SK-N-SH (cell line): Measurements from ENCODE around the gene OS9. TPM values are rescaled to one million over a fixed set of nuclear protein-coding genes. Genes with fewer than 3 reads are reported as not detected.
A peak's percentile ranks its signal among the peaks of the same experiment; 100 is the strongest.

Experiments used
- CTCF ChIA-PET: fragments of 300-600, 350-600 bp; formaldehyde crosslinking; extraction: SDS; loops from one replicate; lab custom pipeline; 2021; lab: Yijun Ruan, JAX
- POLR2A ChIA-PET: fragments of 350-600 bp; sonication (Branson Sonifier 250); formaldehyde crosslinking; extraction: SDS; loops from one replicate; lab custom pipeline; 2020; ENCODE audit warnings: antibody characterized with exemption, inconsistent platforms; lab: Yijun Ruan, JAX
- DNase-seq: peaks from one replicate; pipeline ENCODE4 v3.0.0; 2012
- H2AFZ ChIP-seq: fragments of 200-600 bp; sonication (generic); 2 replicates; pipeline ENCODE4 v1.8.1; 2016; ENCODE audit warnings: antibody characterized with exemption, mild to moderate bottlenecking, low read depth
- H3F3A ChIP-seq: fragments of 200-600 bp; sonication (generic); replicated peaks from 2 replicates; pipeline ENCODE3; 2016; ENCODE audit warnings: antibody characterized with exemption, mild to moderate bottlenecking; ENCODE audit not compliant: insufficient read depth
- H3K27ac ChIP-seq, 2 experiments: fragments of 200-500 bp in 1 of 2; fragments of 200-600 bp in 1 of 2; sonication (Bioruptor generic) in 1 of 2; sonication (generic), shearing (Covaris generic) in 1 of 2; 2 replicates each; pipeline versions ENCODE4 v1.5.1 to v1.6.1; 2014 to 2016; ENCODE audit warnings: low read depth in 2 of 2, inconsistent platforms in 1 of 2, low read length in 1 of 2, mild to moderate bottlenecking in 1 of 2, mixed read lengths in 1 of 2
- H3K27me3 ChIP-seq: fragments of 200-600 bp; sonication (generic), shearing (Covaris generic); 2 replicates; pipeline ENCODE4 v1.6.1; 2016; ENCODE audit warnings: mixed run types; ENCODE audit not compliant: insufficient read depth
- H3K36me3 ChIP-seq, 2 experiments: fragments of 200-500 bp in 1 of 2; fragments of 200-600 bp in 1 of 2; sonication (Bioruptor generic) in 1 of 2; sonication (generic) in 1 of 2; replicated peaks in 1 of 2; 2 replicates each; pipeline versions ENCODE3 to v1.5.1; 2014 to 2016; ENCODE audit warnings: low read length in 1 of 2, mild to moderate bottlenecking in 1 of 2; ENCODE audit not compliant: insufficient read depth in 2 of 2, control insufficient read depth in 1 of 2
- H3K4me1 ChIP-seq, 2 experiments: fragments of 200-500 bp in 1 of 2; fragments of 200-600 bp in 1 of 2; sonication (Bioruptor generic) in 1 of 2; sonication (generic), shearing (Covaris generic) in 1 of 2; 2 replicates each; pipeline versions ENCODE4 v1.5.1 to v1.6.1; 2014 to 2016; ENCODE audit warnings: low read depth in 1 of 2, low read length in 1 of 2, mixed run types in 1 of 2; ENCODE audit not compliant: insufficient read depth in 2 of 2, control insufficient read depth in 1 of 2
- H3K4me2 ChIP-seq: fragments of 200-600 bp; sonication (generic), shearing (Covaris generic); 2 replicates; pipeline ENCODE4 v1.6.1; 2017; ENCODE audit warnings: mixed run types
- H3K4me3 ChIP-seq, 2 experiments: fragments of 200-500 bp in 1 of 2; fragments of 200-600 bp in 1 of 2; sonication (Bioruptor generic) in 1 of 2; sonication (generic), shearing (Covaris generic) in 1 of 2; 2 replicates each; pipeline versions ENCODE4 v1.5.1 to v1.8.1; 2014 to 2016; ENCODE audit warnings: low read depth in 2 of 2, inconsistent platforms in 1 of 2, low read length in 1 of 2, mild to moderate bottlenecking in 1 of 2, mixed read lengths in 1 of 2, moderate library complexity in 1 of 2
- H3K79me2 ChIP-seq: fragments of 200-600 bp; sonication (generic); 2 replicates; pipeline ENCODE4 v1.8.1; 2017; ENCODE audit warnings: mild to moderate bottlenecking; ENCODE audit not compliant: insufficient read depth
- H3K9ac ChIP-seq: fragments of 200-600 bp; sonication (generic); 2 replicates; pipeline ENCODE4 v1.6.1; 2017; ENCODE audit warnings: mixed run types
- H3K9me2 ChIP-seq: fragments of 200-600 bp; sonication (generic); 2 replicates; pipeline ENCODE4 v1.6.1; 2017; ENCODE audit warnings: mixed run types
- H3K9me3 ChIP-seq: fragments of 200-600 bp; sonication (generic); 2 replicates; pipeline ENCODE4 v1.6.1; 2017; ENCODE audit warnings: mixed run types, mild to moderate bottlenecking, moderate library complexity
- H4K20me1 ChIP-seq: fragments of 200-600 bp; sonication (generic); 2 replicates; pipeline ENCODE4 v1.6.1; 2017; ENCODE audit warnings: mild to moderate bottlenecking, mixed run types; ENCODE audit not compliant: insufficient read depth
- EP300 ChIP-seq, 2 experiments: IDR thresholded peaks; 2 replicates each; pipeline versions ENCODE4 v1.4.0 to v1.6.1; 2012; ENCODE audit warnings: borderline replicate concordance in 1 of 2, low read depth in 1 of 2, low read length in 1 of 2
- EZH2phosphoT487 ChIP-seq: fragments of 200-600 bp; sonication (generic); IDR thresholded peaks from 2 replicates; pipeline ENCODE4 v1.6.1; 2017; ENCODE audit warnings: low read depth, mixed run types, mild to moderate bottlenecking, antibody characterized with exemption, moderate library complexity, borderline replicate concordance
- FOSL2 ChIP-seq: IDR thresholded peaks from 2 replicates; pipeline ENCODE4 v1.4.0; 2012; ENCODE audit warnings: low read depth, mild to moderate bottlenecking, moderate library complexity, borderline replicate concordance
- FOXM1 ChIP-seq: IDR thresholded peaks from 2 replicates; pipeline ENCODE4 v1.4.0; 2012; ENCODE audit warnings: low read depth, mild to moderate bottlenecking
- GABPA ChIP-seq: IDR thresholded peaks from 2 replicates; pipeline ENCODE4 v1.4.0; 2012; ENCODE audit warnings: low read depth, mild to moderate bottlenecking
- JUND ChIP-seq: IDR thresholded peaks from 2 replicates; pipeline ENCODE4 v1.4.0; 2012
- NFIC ChIP-seq: IDR thresholded peaks from 2 replicates; pipeline ENCODE4 v1.4.0; 2012; ENCODE audit warnings: borderline replicate concordance
- NRF1 ChIP-seq: IDR thresholded peaks from 2 replicates; pipeline ENCODE4 v1.6.1; 2012; ENCODE audit warnings: low read depth, mild to moderate bottlenecking, low read length
- PBX3 ChIP-seq: IDR thresholded peaks from 2 replicates; pipeline ENCODE4; 2012
- POLR2AphosphoS5 ChIP-seq: IDR thresholded peaks from 2 replicates; pipeline ENCODE4 v1.6.1; 2012; ENCODE audit warnings: low read depth, low read length
- SIN3A ChIP-seq: IDR thresholded peaks from 2 replicates; pipeline ENCODE4 v1.6.1; 2012; ENCODE audit warnings: low read depth, mild to moderate bottlenecking, low read length, moderate library complexity, borderline replicate concordance
- TCF12 ChIP-seq: IDR thresholded peaks from 2 replicates; pipeline ENCODE4 v1.4.0; 2012
- YY1 ChIP-seq: IDR thresholded peaks from 2 replicates; pipeline ENCODE4 v1.4.0; 2012; ENCODE audit warnings: low read depth, mild to moderate bottlenecking
- ZBTB33 ChIP-seq: IDR thresholded peaks from 2 replicates; pipeline ENCODE4 v1.4.0; 2012; ENCODE audit warnings: low read depth, borderline replicate concordance
- WGBS: methylation state at CpG from one replicate; pipeline ENCODE4 v1.1.6; 2017; ENCODE audit warnings: low lambda C conversion rate; 5-methylcytosine and 5-hydroxymethylcytosine counted together
- polyA plus RNA-seq, 3 experiments: library from polyadenylated mRNA; depleted of rRNA; stranded (reverse); fragments of >200 nt; gene quantifications; 2 replicates each; pipeline ENCODE4 v1.2.3, GENCODE V29; 2012

OS9 gene
- polyA plus RNA-seq, 1 of the 3 experiments (the other 2 are of a cell fraction): 280 TPM

- H2AFZ ChIP-seq: no peak overlapping the region
- H3K27ac ChIP-seq: no peak overlapping the region
- DNase-seq: peak; percentile 1
- H3F3A ChIP-seq: peaks cover 4% of the 10 kb centered on the region
- POLR2A ChIA-PET: no interaction called here
- H3K27me3 ChIP-seq: no peaks in the 10 kb centered on the region
- 94% methylated on average over 12 of the region's 12 CpGs for WGBS
- no peaks in the 10 kb centered on the region for H4K20me1 ChIP-seq
- H3K79me2 ChIP-seq: no peaks in the 10 kb centered on the region
- CTCF ChIA-PET: interaction anchor here (3.0 kb wide), 1 partner anchor 10 kb away, joined by 17 read pairs; no protein-coding TSS in a partner anchor
- H3K9me3 ChIP-seq: peaks cover 8% of the 10 kb centered on the region
- H3K36me3 ChIP-seq: peaks cover 32 to 33% of the 10 kb centered on the region in 2 experiments
- no peak overlapping the region for H3K4me3 ChIP-seq
- H3K9ac ChIP-seq: no peak overlapping the region
- H3K9me2 ChIP-seq: no peaks in the 10 kb centered on the region
- TF ChIP-seq YY1 (no peak), GABPA (no peak), FOXM1 (no peak), FOSL2 (no peak), NFIC (no peak), POLR2AphosphoS5 (no peak), PBX3 (no peak), TCF12 (no peak), NRF1 (no peak), SIN3A (no peak), JUND (no peak), EP300 (IDR thresholded peaks at IDR 0.05; ENCODE audit: borderline replicate concordance in 1 of 2, low read depth in 1 of 2, low read length in 1 of 2) (no peak), ZBTB33 (no peak)
- no peak overlapping the region for H3K4me2 ChIP-seq
- no peaks in the 10 kb centered on the region for H3K4me1 ChIP-seq
These were observed 21.9 kb downstream of the OS9 start for GRCh38 chr12:57715786-57716185.

- 96% methylated on average over 4 of the region's 4 CpGs for WGBS
- peaks cover 8% of the 10 kb centered on the region for H3K9me3 ChIP-seq
- H3K27me3 ChIP-seq: no peaks in the 10 kb centered on the region
- no peaks in the 10 kb centered on the region for H3K79me2 ChIP-seq
- no peaks in the 10 kb centered on the region for H3K4me1 ChIP-seq
- H4K20me1 ChIP-seq: no peaks in the 10 kb centered on the region
- ChIA-PET POLR2A (no interaction called here), CTCF (interaction anchor here (1.0 to 3.0 kb wide), 2 partner anchors 10 to 84 kb away, joined by 3 to 17 read pairs; partner anchors contain the start of gene B4GALNT1)
- H2AFZ ChIP-seq: no peak overlapping the region
- no peak overlapping the region for H3K9ac ChIP-seq
- no peak overlapping the region for H3K4me2 ChIP-seq
- no peak for DNase-seq
- peaks cover 4% of the 10 kb centered on the region for H3F3A ChIP-seq
- no peaks in the 10 kb centered on the region for H3K9me2 ChIP-seq
- no peak overlapping the region for H3K27ac ChIP-seq
- peaks cover 31 to 38% of the 10 kb centered on the region in 2 experiments for H3K36me3 ChIP-seq
- H3K4me3 ChIP-seq: no peak overlapping the region
- no peak for TF ChIP-seq EZH2phosphoT487
- TF ChIP-seq SIN3A: no peak
These were observed 22.4 kb downstream of the OS9 start for GRCh38 chr12:57716305-57716704.
